GM21529 (cell line): ENCODE data around the gene ANKRD49.

Experiments used
- ATAC-seq: cut with Tn5 transposase; IDR thresholded peaks from one replicate; pipeline ENCODE4 v1.9.1; 2021; ENCODE audit not compliant: unreplicated experiment

Gene ANKRD49

GRCh38 chr11:94543695-94544645, 50.2 kb downstream of the ANKRD49 start, which contains the start of gene FUT4:
TSS of gene FUT4 (plus strand) at chr11:94543921. CDS start at chr11:94544134, 213 bp downstream.
- ATAC-seq, result peak; percentile 86

GRCh38 chr11:94544646-94545263, 51.0 kb downstream of the ANKRD49 start:
- no peak for ATAC-seq

- ATAC-seq, result no peak
These were observed 51.7 kb downstream of the ANKRD49 start for GRCh38 chr11:94545264-94546161.

GRCh38 chr11:94546162-94546470, 52.3 kb downstream of the ANKRD49 start:
- no peak for ATAC-seq

- no peak for ATAC-seq
These were observed 53.1 kb downstream of the ANKRD49 start for GRCh38 chr11:94546886-94547285.

- ATAC-seq, result no peak
These were observed 55.4 kb downstream of the ANKRD49 start for GRCh38 chr11:94549146-94549545.
